Measurements from ENCODE around the gene TRAPPC3L. TPM values are rescaled to one million over a fixed set of nuclear protein-coding genes. Genes with fewer than 3 reads are reported as not detected.
"Not testable (repeated sequence)": the region's sequence is repeated elsewhere in the genome, so short reads cannot be mapped to it uniquely, and the experiment has no call there.

Gene TRAPPC3L
- polyA plus RNA-seq, 4 donors: 0.23 to 0.73 (median 0.39) TPM

DNA sequence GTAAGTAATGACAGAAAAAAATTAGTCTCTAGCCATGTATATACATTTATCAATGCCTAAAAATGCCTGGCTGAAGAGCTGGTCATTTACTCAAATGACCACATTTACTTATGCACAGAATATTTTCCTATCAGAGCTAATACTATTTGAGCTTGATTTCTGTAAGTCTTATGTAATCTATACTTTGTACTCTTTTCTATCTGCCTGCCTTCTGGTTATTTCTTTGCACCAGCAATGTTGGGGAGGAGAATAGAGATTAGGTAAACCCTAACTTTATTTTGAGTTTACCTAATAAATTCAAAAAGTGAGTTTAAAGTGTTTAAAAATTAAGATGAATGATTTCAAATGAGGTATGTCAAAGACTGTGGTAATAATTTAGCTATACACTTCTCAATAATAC, 30.3 kb downstream of the TRAPPC3L start:
- DNase-seq (ENCODE audit: low read depth in 4 of 4, low spot score in 3 of 4): no peak

- no peak for DNase-seq (ENCODE audit: low read depth in 4 of 4, low spot score in 3 of 4)
Observed at GRCh38 chr6:116514111-116514510, 31.4 kb downstream of the TRAPPC3L start.

DNA sequence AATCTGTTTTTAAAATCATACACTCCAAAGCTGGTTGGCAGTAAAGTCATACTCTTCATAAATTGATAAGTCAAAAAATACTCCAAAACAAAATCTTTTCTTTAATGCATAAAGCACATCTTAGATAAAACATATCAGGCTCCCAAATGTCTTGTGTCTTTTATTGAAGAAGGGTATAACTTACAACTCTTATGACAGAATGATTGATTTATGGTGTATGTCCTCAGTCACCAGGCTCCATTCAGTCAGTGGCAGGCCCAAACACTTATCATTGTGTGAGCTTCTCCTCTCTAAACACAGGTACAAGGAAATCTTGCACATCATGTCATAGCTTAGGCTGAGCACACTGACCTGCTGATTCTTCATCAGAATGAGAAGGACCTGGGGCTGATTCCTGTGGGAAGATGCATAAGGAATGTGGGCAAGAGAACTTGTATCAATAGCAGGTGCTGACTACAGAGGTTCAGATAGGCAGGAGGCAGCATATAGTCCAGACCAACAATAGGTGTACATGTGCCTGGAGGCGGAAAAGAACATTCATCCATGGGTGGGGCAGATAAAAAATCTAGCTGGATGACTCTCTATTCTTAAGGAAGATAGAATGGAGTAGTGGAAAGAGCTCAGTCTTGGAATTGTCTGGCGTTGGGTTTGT, 32.1 kb downstream of the TRAPPC3L start:
- no peak for DNase-seq (ENCODE audit: low read depth in 4 of 4, low spot score in 3 of 4)

DNA sequence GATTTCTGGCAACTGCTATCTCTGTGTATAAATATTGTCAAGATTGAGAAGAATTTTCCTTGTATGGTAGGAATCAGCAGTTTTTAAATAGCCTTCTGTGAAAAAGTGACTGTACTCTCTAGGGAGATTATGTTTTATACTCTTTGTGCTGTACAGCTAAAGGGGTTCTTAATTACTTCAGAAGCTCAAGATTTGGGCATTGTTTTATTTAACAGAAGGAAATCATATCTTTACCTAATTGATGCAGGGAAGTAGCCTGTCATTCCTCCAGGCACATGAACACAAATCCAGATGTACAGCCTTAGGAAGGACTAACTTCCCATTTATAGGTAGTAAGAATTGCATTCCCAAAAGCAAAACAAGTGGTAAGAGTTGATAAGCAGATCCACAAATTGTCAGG, 32.8 kb downstream of the TRAPPC3L start:
- DNase-seq (ENCODE audit: low read depth in 4 of 4, low spot score in 3 of 4): peak in 1 of 4 donors; percentile 8

GRCh38 chr6:116512111-116512559, 33.3 kb downstream of the TRAPPC3L start:
- no peak for DNase-seq (ENCODE audit: low read depth in 4 of 4, low spot score in 3 of 4)

GRCh38 chr6:116511424-116512110, 33.9 kb downstream of the TRAPPC3L start, which contains the start of gene CALHM5:
Gene CALHM5, plus strand, starts transcription at chr6:116511639. Its CDS starts 58 bp downstream, at chr6:116511697.
- no peak for DNase-seq (ENCODE audit: low read depth in 4 of 4, low spot score in 3 of 4)

- DNase-seq (ENCODE audit: low read depth in 4 of 4, low spot score in 3 of 4): no peak
Observed at GRCh38 chr6:116508527-116508926, 37.0 kb downstream of the TRAPPC3L start.

GRCh38 chr6:116507324-116507723, 38.2 kb downstream of the TRAPPC3L start:
- no peak for DNase-seq (ENCODE audit: low read depth in 4 of 4, low spot score in 3 of 4)

DNA sequence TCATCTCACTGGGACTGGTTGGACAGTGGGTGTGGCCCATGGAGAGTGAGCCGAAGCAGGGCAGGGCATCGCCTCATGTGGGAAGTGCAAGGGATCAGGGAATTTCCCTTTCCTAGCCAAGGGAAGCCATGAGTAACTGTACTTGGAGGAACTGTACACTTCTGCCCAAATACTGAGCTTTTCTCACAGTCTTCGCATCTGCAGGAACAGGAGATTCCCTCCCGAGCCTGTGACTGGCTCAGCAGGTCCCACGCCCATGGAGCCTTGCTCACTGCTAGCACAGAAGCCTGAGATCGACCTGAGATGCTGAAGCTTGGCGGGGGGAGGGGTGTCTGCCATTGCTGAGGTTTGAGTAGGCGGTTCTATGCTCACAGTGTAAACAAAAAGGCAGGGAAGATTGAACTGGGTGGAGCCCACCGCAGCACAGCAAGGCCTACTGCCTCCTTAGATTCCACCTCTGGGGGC, 44.5 kb downstream of the TRAPPC3L start:
- no peak for DNase-seq (ENCODE audit: low read depth in 4 of 4, low spot score in 3 of 4)

DNA sequence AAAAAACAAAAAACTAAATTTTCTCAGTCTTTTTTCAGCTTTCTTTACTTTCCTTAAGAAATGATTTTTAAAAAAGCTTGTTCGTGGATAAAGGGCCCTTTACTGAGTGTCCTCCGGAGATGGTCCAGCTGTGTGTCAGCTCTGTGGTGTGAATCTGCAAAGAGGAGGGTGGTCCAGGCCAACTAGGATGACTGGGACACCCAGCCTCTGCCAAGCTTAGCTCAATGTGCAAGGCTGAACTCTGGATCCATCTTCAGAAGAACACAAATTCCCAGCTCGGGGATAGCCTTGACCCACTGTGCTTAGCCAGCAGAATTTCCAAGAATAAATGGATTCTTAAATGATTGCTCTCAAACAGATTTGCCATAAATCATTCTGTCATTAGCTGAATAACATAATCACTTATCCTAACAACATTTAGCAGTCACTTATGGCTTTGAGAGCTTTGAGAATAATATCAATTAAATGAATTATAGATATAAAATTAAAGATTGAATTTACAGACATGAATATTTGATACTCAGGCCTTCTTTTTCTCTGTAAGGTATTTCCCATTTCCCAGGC, 48.3 kb downstream of the TRAPPC3L start:
- DNase-seq (ENCODE audit: low read depth in 4 of 4, low spot score in 3 of 4): no peak

DNA sequence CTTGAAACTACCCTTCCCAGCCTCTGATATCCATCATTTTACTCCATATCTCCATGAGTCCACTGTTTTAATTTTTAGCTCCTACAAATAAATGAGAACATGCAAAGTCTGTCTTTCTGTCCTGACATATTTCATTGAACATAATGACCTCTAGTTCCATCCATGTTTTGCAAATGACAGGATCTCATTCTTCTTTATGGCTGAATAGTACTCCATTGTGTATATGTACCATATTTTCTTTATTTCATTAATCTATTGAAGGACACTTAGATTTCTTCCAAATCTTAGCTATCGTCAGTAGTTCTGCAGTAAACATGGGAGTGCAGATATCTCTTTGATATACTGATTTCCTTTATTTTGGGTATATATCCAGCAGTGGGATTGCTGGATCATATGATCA, 50.3 kb downstream of the TRAPPC3L start:
- not testable (repeated sequence) for DNase-seq (ENCODE audit: low read depth in 4 of 4, low spot score in 3 of 4)

GRCh38 chr6:116492331-116493067, 53.0 kb downstream of the TRAPPC3L start:
- DNase-seq (ENCODE audit: low read depth in 4 of 4, low spot score in 3 of 4): no peak

GRCh38 chr6:116491610-116492330, 53.7 kb downstream of the TRAPPC3L start:
- DNase-seq (ENCODE audit: low read depth in 4 of 4, low spot score in 3 of 4): no peak

DNA sequence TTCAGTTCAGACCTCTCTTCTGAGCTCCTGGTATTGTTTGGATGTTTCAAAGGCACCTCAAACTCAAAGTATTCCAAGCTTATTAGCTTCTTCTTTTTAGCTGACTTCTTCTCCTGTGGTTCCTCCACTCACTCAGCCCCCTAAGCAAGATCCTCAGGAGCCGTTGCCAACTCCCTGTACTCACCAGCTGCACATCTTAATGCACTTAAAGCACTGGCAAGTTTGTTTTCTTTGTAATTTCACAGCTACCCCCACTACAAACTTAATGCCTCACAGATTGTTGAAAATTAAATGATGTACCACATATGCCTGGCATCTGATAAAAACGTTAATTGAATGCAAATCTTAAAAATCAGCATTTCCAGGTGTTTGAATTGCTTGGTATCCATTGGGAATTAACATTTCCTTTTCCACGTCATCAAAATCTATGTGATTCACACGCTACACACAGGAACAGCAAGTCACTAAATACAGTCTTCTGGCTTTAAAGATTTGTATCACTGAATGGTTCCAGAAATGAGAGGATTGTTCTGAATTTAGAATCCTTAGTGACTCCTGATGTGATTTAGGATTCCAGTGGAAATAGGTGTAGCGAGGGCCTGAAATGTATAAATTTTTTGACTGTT, 59.8 kb downstream of the TRAPPC3L start:
- DNase-seq (ENCODE audit: low read depth in 4 of 4, low spot score in 3 of 4): no peak

GRCh38 chr6:116483616-116484015, 61.9 kb downstream of the TRAPPC3L start:
- DNase-seq (ENCODE audit: low read depth in 4 of 4, low spot score in 3 of 4): no peak

DNA sequence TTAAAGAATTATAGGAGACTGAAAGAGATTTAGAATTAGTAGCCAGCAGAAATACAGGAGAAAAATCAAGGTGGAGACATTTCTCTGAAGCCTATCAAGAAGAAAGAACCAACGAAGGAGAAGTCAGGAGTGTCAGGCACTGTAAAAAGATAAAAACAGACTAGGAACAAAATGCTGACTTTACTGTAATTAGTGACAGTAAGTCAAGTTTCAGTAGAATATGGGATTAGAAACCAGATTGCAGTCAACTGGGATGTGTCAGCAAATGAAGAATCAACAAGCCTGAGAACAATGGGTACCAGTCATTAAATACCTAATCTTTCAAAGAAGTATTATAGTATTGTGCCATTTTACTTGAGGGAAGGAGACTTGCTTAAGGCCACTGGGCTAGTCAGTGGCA, 62.7 kb downstream of the TRAPPC3L start:
- DNase-seq (ENCODE audit: low read depth in 4 of 4, low spot score in 3 of 4): no peak

DNA sequence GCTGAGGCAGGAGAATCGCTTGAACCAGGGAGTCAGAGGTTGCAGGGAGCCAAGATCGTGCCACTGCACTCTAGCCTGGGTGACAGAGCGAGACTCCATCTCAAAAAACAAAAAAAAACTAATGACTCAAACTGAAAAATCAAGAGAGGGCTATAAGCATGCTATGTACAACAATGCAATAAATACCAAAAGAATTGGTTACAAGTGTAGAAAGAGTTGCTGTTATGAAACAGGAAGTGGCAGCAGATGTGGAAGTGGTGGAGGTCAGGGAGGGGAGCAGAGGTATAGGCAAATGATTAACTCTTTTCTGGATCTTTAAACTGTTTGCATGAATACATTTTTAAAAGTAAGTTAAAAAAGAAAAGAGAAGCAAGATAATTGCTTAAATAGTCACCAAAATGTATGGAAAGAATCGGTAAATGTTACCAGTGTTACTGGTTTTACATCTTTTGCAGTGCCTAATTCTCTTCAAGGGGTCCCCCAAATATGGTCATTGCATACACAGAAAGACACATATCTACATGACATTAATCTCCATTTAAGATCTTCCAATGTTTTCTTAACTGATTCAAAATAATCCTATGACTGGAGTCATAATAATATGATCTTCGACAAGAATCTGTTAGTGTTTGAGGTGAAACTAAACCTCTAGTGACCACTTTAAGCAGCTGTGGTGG, 69.3 kb downstream of the TRAPPC3L start:
- no peak for DNase-seq (ENCODE audit: low read depth in 4 of 4, low spot score in 3 of 4)

DNA sequence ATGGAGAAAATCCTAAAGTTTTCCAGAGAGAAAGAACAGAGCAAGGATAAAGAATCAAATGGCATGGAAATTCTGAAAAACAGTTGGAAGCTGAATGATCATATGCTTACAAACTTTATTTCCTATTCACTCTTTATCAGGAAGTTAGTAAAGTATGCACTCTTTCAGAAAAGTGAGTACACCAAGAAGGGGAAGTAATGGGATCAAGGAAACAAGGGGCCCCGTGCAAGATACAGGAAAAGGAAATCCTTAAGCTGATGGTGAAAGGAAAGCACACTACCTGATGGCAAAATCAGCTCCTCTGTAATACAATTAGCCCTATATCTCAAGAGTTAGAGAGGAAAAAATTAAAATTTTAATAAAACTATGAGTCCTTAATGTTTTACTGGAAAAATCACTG, 70.3 kb downstream of the TRAPPC3L start:
- no peak for DNase-seq (ENCODE audit: low read depth in 4 of 4, low spot score in 3 of 4)

DNA sequence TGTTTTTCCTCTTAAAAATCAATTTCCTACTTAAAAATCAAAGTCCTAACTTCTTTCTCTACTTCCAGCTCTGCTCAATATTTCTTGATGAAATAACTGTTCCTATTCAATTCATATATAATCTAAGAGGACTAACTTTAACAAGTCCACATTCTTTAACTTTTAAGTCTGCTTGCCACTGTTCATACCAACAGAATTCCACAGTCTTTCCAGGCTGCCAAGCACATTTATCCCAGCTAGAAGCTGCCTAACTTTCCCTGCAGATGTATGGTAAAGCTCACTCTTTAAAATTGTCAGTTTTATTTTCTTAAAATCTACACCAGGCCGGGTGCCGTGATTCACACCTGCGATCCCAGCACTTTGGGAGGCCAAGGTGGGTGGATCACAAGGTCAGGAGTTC, 72.8 kb downstream of the TRAPPC3L start:
- no peak for DNase-seq (ENCODE audit: low read depth in 4 of 4, low spot score in 3 of 4)
